CD8-positive, alpha-beta memory T cell (primary cell): ENCODE measurements around the gene IFT22. TPM values are rescaled to one million over a fixed set of nuclear protein-coding genes. Genes with fewer than 3 reads are reported as not detected.
"Not testable (repeated sequence)": the region's sequence is repeated elsewhere in the genome, so short reads cannot be mapped to it uniquely, and the experiment has no call there.

Source experiments
- CTCF ChIA-PET: fragments of 350-600 bp; sonication (Branson Sonifier 250); formaldehyde crosslinking; loops from one replicate; lab custom pipeline; 2021; ENCODE audit warnings: antibody characterized with exemption; lab: Charles Lee
- POLR2A ChIA-PET: fragments of 350-600 bp; sonication (Branson Sonifier 250); formaldehyde crosslinking; loops from one replicate; lab custom pipeline; 2021; ENCODE audit warnings: antibody characterized with exemption; lab: Charles Lee
- DNase-seq, 5 donors: peaks; one replicate each; pipeline versions ENCODE4 v3.0.0 to v3.0.0-alpha.2; 2020 to 2022; ENCODE audit warnings: mixed read lengths in 1 of 5
- H3K27ac ChIP-seq: one replicate; pipeline ENCODE4 v1.7.0; 2013; ENCODE audit warnings: low read depth, mild to moderate bottlenecking, low read length, moderate library complexity
- H3K27me3 ChIP-seq: 2 replicates; pipeline ENCODE4 v1.7.0; 2013; ENCODE audit warnings: low read length, mild to moderate bottlenecking; ENCODE audit not compliant: insufficient read depth, poor library complexity, severe bottlenecking
- H3K36me3 ChIP-seq: 2 replicates; pipeline ENCODE4 v1.7.0; 2013; ENCODE audit warnings: mild to moderate bottlenecking, low read length, moderate library complexity; ENCODE audit not compliant: insufficient read depth
- H3K4me1 ChIP-seq: 2 replicates; pipeline ENCODE4 v1.7.0; 2013; ENCODE audit warnings: mild to moderate bottlenecking, low read length, moderate library complexity; ENCODE audit not compliant: insufficient read depth
- H3K4me3 ChIP-seq: 2 replicates; pipeline ENCODE4 v1.7.0; 2013; ENCODE audit warnings: mild to moderate bottlenecking, low read length
- H3K9me3 ChIP-seq: 2 replicates; pipeline ENCODE4 v1.7.0; 2013; ENCODE audit warnings: mild to moderate bottlenecking, low read length
- H3K27ac Mint-ChIP-seq, 8 donors: one replicate each; pipeline ENCODE4 v1.8.0; 2020 to 2021; ENCODE audit warnings: mixed read lengths in 8 of 8, mild to moderate bottlenecking in 6 of 8, inconsistent platforms in 3 of 8, moderate library complexity in 3 of 8
- H3K27me3 Mint-ChIP-seq, 2 donors: one replicate each; pipeline ENCODE4 v1.8.0; 2020 to 2021; ENCODE audit warnings: mixed read lengths in 2 of 2, mild to moderate bottlenecking in 1 of 2, moderate library complexity in 1 of 2
- H3K36me3 Mint-ChIP-seq, 3 donors: one replicate each; pipeline ENCODE4 v1.8.0; 2020 to 2021; ENCODE audit warnings: mixed read lengths in 3 of 3, inconsistent platforms in 1 of 3, mild to moderate bottlenecking in 1 of 3
- H3K4me1 Mint-ChIP-seq, 3 donors: one replicate each; pipeline ENCODE4 v1.8.0; 2020 to 2021; ENCODE audit warnings: mixed read lengths in 3 of 3, inconsistent platforms in 1 of 3, mild to moderate bottlenecking in 1 of 3
- H3K4me3 Mint-ChIP-seq, 7 donors: one replicate each; pipeline ENCODE4 v1.8.0; 2020 to 2021; ENCODE audit warnings: mixed read lengths in 7 of 7, mild to moderate bottlenecking in 6 of 7, moderate library complexity in 4 of 7, inconsistent platforms in 2 of 7
- H3K9me3 Mint-ChIP-seq, 5 donors: one replicate each; pipeline ENCODE4 v1.8.0; 2020 to 2022; ENCODE audit warnings: mixed read lengths in 5 of 5, mild to moderate bottlenecking in 3 of 5, moderate library complexity in 2 of 5, inconsistent platforms in 1 of 5
- polyA plus RNA-seq: library from polyadenylated mRNA; unstranded; fragments of 300-500 nt; fragmentation: Illumina TruSeq; gene quantifications from one replicate; pipeline ENCODE4 v1.2.3, GENCODE V29; 2021
- total RNA-seq, 2 experiments: library from RNA; stranded (reverse); gene quantifications; one replicate each; pipeline ENCODE4 v1.2.3, GENCODE V29; 2021

IFT22 gene
- total and polyA plus RNA-seq, 3 experiments from 2014 or later, result 7.9 to 13.4 (median 13.3) TPM

DNA sequence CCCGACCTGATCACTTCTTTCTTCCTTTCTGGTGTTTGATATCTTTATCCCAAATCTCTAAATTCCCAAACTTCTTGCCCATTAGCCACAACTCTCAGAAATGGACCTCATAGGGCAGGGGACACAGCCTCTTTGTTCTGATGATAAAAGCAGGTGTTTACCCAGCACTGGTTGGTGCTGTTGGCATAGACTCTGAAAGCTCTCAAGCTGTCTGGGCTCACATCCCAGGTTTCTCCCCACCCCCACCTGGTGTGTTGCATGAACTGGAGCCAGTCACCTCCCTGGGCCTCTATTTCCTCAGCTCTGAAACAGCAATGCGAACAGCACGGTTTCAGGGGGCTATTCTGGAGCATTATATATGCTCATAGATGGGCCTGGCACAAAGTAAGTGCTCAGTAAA, 35.7 kb downstream of the IFT22 start:
- peaks cover 21 to 23% (median 22%) of the 10 kb centered on the region in 3 donors for H3K4me1 Mint-ChIP-seq
- H3K27me3 ChIP-seq, CTCF ChIA-PET, H3K27ac Mint-ChIP-seq, H3K27me3 Mint-ChIP-seq, POLR2A ChIA-PET, H3K4me3 Mint-ChIP-seq, H3K36me3 ChIP-seq, H3K36me3 Mint-ChIP-seq, H3K9me3 Mint-ChIP-seq, H3K4me3 ChIP-seq, H3K4me1 ChIP-seq, H3K27ac ChIP-seq, DNase-seq, H3K9me3 ChIP-seq: not testable (repeated sequence)

DNA sequence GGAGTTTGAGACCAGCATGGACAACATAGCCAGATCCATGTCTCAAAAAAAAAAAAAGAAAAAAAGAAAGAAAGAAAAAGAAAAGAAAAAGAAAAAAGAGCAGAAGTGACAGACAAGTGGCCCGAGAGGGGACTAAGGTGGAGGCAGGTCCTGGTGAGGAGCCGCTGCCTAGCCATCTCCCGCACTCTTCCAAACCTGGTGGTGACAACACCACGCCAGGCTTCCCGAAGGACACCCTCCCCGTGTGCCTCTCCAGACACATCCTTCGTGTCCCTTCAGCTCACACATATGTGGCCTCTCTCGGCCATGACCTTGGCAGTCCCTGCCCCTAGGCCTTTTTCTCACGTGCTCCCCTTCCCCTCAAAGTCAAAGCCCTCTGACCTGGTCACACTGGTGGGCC, 36.4 kb downstream of the IFT22 start:
- Histone ChIP-seq H3K4me1 (peaks cover 3% of the 10 kb centered on the region), H3K27me3 (no peaks in the 10 kb centered on the region), H3K27ac (no peak overlapping the region), H3K9me3 (no peaks in the 10 kb centered on the region), H3K4me3 (no peak overlapping the region), H3K36me3 (no peaks in the 10 kb centered on the region)
- DNase-seq, result no peak
- H3K27me3 Mint-ChIP-seq, result peaks cover 0 to 8% of the 10 kb centered on the region in 2 donors
- CTCF ChIA-PET, result interaction anchor here (5.5 kb wide), 1 partner anchor 143 kb away, joined by 97 read pairs; no protein-coding TSS in a partner anchor
- H3K9me3 Mint-ChIP-seq, result no peaks in the 10 kb centered on the region
- no peak overlapping the region for H3K4me3 Mint-ChIP-seq
- no peaks in the 10 kb centered on the region for H3K36me3 Mint-ChIP-seq
- H3K4me1 Mint-ChIP-seq, result peaks cover 15 to 17% (median 16%) of the 10 kb centered on the region in 3 donors
- H3K27ac Mint-ChIP-seq, result no peak overlapping the region
- POLR2A ChIA-PET, result no interaction called here

DNA sequence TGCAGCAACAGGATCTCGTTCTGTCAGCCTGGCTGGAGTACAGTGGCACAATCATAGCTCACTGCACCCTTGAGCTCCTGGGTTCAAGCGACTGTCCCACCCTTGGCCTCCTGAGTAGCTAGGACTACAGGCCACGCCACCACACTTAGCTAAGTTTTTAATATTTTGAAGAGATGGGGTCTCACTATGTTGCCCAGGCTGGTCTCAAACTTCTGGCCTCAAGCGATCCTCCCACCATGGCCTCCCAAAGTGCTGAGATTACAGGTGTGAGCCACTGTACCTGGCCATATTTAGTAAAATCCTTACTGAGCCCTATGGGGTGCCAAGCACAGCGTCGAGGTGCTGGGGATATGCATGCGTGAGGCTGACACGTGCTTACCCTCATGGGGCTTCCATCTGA, 40.7 kb downstream of the IFT22 start:
- Mint-ChIP-seq H3K27ac (peak overlapping the region in 1 of 8 donors; percentile 29), H3K27me3 (peaks cover 21 to 25% of the 10 kb centered on the region in 2 donors)
- H3K9me3 Mint-ChIP-seq, H3K36me3 ChIP-seq, DNase-seq, H3K36me3 Mint-ChIP-seq, H3K4me1 Mint-ChIP-seq, H3K9me3 ChIP-seq, POLR2A ChIA-PET, H3K4me3 ChIP-seq, H3K4me1 ChIP-seq, H3K27ac ChIP-seq, H3K27me3 ChIP-seq, H3K4me3 Mint-ChIP-seq: not testable (repeated sequence)
- CTCF ChIA-PET, result interaction anchor here (0.8 to 5.5 kb wide), 3 partner anchors 13 to 139 kb away, joined by 3 to 97 read pairs (median 3); no protein-coding TSS in a partner anchor

DNA sequence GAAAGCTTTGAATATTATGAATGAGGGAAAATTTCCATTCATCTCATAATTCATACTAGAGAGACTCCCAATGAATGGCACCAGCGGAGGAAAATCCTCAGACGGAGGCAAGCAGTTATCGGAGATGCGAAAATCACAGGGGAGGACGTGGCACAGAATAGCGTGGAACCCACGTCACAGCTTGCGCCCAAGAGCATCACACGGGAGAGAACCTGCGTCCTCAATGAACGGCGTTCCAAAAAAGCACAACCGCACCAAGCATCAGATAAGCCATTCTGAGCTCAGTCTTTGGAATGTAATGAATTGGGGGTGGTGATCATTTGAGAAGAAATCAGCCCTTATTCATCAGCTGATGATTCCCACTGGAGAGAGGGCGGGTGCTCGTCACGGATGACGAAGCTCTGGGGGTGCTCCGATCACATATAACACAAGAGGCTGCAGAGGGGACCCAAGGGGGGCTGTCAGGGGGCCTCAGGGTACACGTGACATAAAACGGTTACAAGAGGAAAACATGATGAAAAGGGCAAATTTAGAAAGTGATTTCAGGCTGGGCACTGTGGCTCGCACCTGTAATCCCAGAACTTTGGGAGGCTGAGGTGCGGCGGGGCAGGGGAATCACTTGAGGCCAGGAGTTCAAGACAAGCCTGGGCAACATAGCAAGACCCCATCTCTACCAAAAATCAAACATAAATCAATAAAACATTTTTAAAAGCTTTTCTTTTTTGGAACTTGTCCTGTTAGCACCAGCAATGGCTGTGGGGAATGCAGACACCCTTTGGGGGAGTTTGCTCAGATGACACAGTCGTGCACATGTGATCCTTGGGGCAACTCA, 42.9 kb downstream of the IFT22 start:
- Mint-ChIP-seq H3K27ac (peak overlapping the region in 1 of 8 donors; percentile 3), H3K9me3 (no peaks in the 10 kb centered on the region)

DNA sequence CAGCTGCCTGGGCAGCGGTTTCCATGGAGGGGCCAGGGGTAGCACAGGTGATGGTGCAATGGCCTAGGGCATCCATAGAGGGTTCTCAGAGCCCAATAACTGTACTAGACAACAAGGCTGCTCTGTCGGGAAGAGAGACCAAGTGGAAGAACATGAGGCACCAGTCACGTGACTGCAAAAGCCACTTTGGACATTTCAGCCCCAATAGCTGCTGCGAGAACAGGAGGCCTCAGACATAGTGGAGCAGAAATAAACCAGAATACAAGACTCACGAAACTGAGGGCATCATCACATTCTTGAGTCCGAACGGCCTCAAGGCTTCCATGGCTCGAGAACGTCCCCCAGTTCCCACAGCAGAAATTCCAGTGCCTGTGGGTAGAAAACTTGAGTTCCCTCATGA, 44.5 kb downstream of the IFT22 start:
- Histone ChIP-seq H3K9me3 (no peaks in the 10 kb centered on the region), H3K27ac (no peak overlapping the region), H3K4me3 (no peak overlapping the region), H3K27me3 (no peaks in the 10 kb centered on the region), H3K4me1 (no peaks in the 10 kb centered on the region), H3K36me3 (no peaks in the 10 kb centered on the region)
- CTCF ChIA-PET, result interaction anchor here (0.7 to 2.4 kb wide), 3 partner anchors 84 to 1146 kb away, joined by 3 to 5 read pairs (median 4); no protein-coding TSS in a partner anchor
- Mint-ChIP-seq H3K36me3 (no peaks in the 10 kb centered on the region), H3K4me1 (no peaks in the 10 kb centered on the region), H3K27ac (peak overlapping the region in 2 of 8 donors; percentile 51 to 76), H3K9me3 (no peaks in the 10 kb centered on the region), H3K4me3 (no peak overlapping the region), H3K27me3 (peaks cover 21 to 35% of the 10 kb centered on the region in 2 donors)
- DNase-seq, result no peak
- POLR2A ChIA-PET, result no interaction called here

More for the DNA sequence above, 42.9 kb downstream of the IFT22 start:
- Histone ChIP-seq H3K4me1 (peaks cover 3% of the 10 kb centered on the region), H3K27me3 (no peaks in the 10 kb centered on the region), H3K36me3 (no peaks in the 10 kb centered on the region), H3K27ac (no peak overlapping the region), H3K4me3 (no peak overlapping the region), H3K9me3 (no peaks in the 10 kb centered on the region)
- CTCF ChIA-PET, result interaction anchor here (1.3 to 2.4 kb wide), 2 partner anchors 11 to 134 kb away, joined by 4 to 5 read pairs; no protein-coding TSS in a partner anchor
- DNase-seq, result no peak
- Mint-ChIP-seq H3K4me1 (peaks cover 6 to 8% (median 7%) of the 10 kb centered on the region in 3 donors), H3K27me3 (peaks cover 24 to 29% of the 10 kb centered on the region in 2 donors), H3K36me3 (no peaks in the 10 kb centered on the region), H3K4me3 (no peak overlapping the region)
- POLR2A ChIA-PET, result no interaction called here

DNA sequence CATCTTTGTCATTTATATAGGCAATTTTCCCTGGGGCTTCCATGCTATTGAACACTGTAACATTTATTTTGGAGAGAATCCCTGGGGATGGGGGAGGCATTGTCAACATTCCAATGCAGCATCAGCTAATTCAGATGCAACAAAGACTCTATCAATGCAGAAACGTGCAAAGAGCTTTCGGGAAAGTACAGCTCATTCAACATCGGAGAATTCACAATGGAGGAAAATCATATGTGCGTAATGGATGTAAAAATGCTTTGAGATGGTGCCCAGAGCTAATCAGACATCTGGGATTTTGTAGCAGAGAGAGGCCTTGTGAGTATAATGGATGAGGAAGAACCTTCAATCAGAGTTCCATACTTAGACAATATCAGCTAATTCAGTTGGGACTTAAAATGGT, 48.4 kb downstream of the IFT22 start:
- H3K36me3 ChIP-seq, result no peaks in the 10 kb centered on the region
- no peaks in the 10 kb centered on the region for H3K9me3 ChIP-seq
- H3K4me1 Mint-ChIP-seq, result no peaks in the 10 kb centered on the region
- H3K27me3 ChIP-seq, result no peaks in the 10 kb centered on the region
- no peak overlapping the region for H3K4me3 ChIP-seq
- no peak overlapping the region for H3K27ac ChIP-seq
- no peak overlapping the region for H3K27ac Mint-ChIP-seq
- H3K27me3 Mint-ChIP-seq, result peaks cover 14 to 34% of the 10 kb centered on the region in 2 donors
- H3K9me3 Mint-ChIP-seq, result no peaks in the 10 kb centered on the region
- ChIA-PET CTCF (interaction anchor here (1.1 to 1.4 kb wide), 2 partner anchors 10 to 129 kb away, joined by 4 read pairs; no protein-coding TSS in a partner anchor), POLR2A (no interaction called here)
- H3K4me3 Mint-ChIP-seq, result no peak overlapping the region
- no peak for DNase-seq
- no peaks in the 10 kb centered on the region for H3K36me3 Mint-ChIP-seq
- no peaks in the 10 kb centered on the region for H3K4me1 ChIP-seq

DNA sequence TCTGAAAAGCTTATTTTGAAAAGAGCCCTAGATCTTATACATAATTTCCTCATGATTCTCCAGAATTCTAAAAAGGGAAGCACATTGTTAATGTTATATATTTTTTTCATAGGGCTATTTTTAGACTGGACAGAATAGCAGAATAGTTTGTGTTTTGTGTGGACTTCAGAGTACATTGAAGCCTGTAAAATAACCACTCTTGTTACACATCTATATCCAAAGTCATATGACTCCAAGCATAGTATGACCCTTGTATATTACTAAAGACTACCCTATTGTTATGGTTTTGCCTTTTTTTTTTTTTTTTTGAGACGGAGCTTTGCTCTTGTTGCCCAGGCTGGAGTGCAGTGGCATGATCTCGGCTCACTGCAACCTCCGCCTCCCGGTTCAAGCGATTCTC, 50.6 kb downstream of the IFT22 start:
- ChIA-PET CTCF (no interaction called here), POLR2A (no interaction called here)
- H3K4me3 Mint-ChIP-seq, result no peak overlapping the region
- H3K27ac ChIP-seq, result no peak overlapping the region
- no peak overlapping the region for H3K27ac Mint-ChIP-seq
- H3K27me3 Mint-ChIP-seq, result peaks cover 6 to 26% of the 10 kb centered on the region in 2 donors
- H3K36me3 Mint-ChIP-seq, result no peaks in the 10 kb centered on the region
- no peaks in the 10 kb centered on the region for H3K9me3 Mint-ChIP-seq
- no peaks in the 10 kb centered on the region for H3K4me1 ChIP-seq
- H3K4me3 ChIP-seq, result no peak overlapping the region
- H3K9me3 ChIP-seq, result no peaks in the 10 kb centered on the region
- no peak for DNase-seq
- no peaks in the 10 kb centered on the region for H3K36me3 ChIP-seq
- H3K4me1 Mint-ChIP-seq, result no peaks in the 10 kb centered on the region
- no peaks in the 10 kb centered on the region for H3K27me3 ChIP-seq

DNA sequence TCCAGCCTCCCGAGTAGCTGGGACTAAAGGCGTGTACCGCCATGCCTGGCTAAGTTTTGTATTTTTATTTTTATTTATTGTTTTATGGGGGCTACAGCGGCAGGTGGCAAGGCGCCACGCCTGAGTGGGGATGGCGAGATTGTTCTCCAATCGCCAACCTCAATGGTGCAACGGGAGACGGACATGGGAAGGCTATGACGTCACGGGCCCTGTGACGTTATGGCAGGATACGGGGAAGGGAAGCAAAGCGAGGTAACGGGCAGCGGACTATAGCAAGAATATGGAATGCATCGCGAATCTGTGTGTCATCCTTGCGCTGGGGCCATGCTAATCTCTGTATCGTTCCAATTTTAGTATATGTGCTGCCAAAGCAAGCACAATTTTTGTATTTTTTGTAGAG, 51.9 kb downstream of the IFT22 start:
- Mint-ChIP-seq H3K4me3 (no peak overlapping the region), H3K27me3 (peaks cover 4 to 25% of the 10 kb centered on the region in 2 donors), H3K4me1 (no peaks in the 10 kb centered on the region), H3K9me3 (no peaks in the 10 kb centered on the region), H3K27ac (no peak overlapping the region), H3K36me3 (no peaks in the 10 kb centered on the region)
- POLR2A ChIA-PET, result no interaction called here
- Histone ChIP-seq H3K27ac (no peak overlapping the region), H3K36me3 (no peaks in the 10 kb centered on the region), H3K9me3 (no peaks in the 10 kb centered on the region), H3K4me1 (no peaks in the 10 kb centered on the region), H3K4me3 (no peak overlapping the region), H3K27me3 (no peaks in the 10 kb centered on the region)
- CTCF ChIA-PET, result no interaction called here
- no peak for DNase-seq
